SKM-1 treated with dmso at 0.1 percent for 144 hours (cell line): Measurements from ENCODE around the gene PLB1.

Experiments used
- DNase-seq: peaks from one replicate; lab custom pipeline; 2025; ENCODE audit not compliant: unreplicated experiment; lab: John Stamatoyannopoulos, UW

The PLB1 gene

GRCh38 chr2:28495551-28496250 lies at the start of gene PLB1:
TSS of gene PLB1 (plus strand) at chr2:28496060. CDS start at chr2:28496115, 55 bp downstream.
- no peak for DNase-seq

- DNase-seq: no peak
Observed at GRCh38 chr2:28446531-28446930, 49.3 kb upstream of the PLB1 start.

GRCh38 chr2:28447086-28447485 lies 48.8 kb upstream of the PLB1 start:
- no peak for DNase-seq

- DNase-seq: peak; percentile 95
Observed at GRCh38 chr2:28447943-28448792, 47.7 kb upstream of the PLB1 start.

- no peak for DNase-seq
Observed at GRCh38 chr2:28448793-28449100, 47.1 kb upstream of the PLB1 start.

- DNase-seq: no peak
Observed at GRCh38 chr2:28449126-28449487, 46.8 kb upstream of the PLB1 start.

- no peak for DNase-seq
Observed at GRCh38 chr2:28449488-28450395, 46.1 kb upstream of the PLB1 start.

GRCh38 chr2:28450901-28451565 lies 44.8 kb upstream of the PLB1 start:
- DNase-seq: no peak

GRCh38 chr2:28451793-28452533 lies 43.9 kb upstream of the PLB1 start:
- no peak for DNase-seq

GRCh38 chr2:28452534-28453081 lies 43.3 kb upstream of the PLB1 start:
- DNase-seq: peak; percentile 38

- no peak for DNase-seq
Observed at GRCh38 chr2:28453396-28453795, 42.5 kb upstream of the PLB1 start.

GRCh38 chr2:28454016-28454930 lies 41.6 kb upstream of the PLB1 start:
- DNase-seq: no peak

- DNase-seq: no peak
Observed at GRCh38 chr2:28457237-28457636, 38.6 kb upstream of the PLB1 start.

GRCh38 chr2:28461056-28461455 lies 34.8 kb upstream of the PLB1 start:
- DNase-seq: peak; percentile 11

- DNase-seq: no peak
Observed at GRCh38 chr2:28462122-28462521, 33.7 kb upstream of the PLB1 start.

GRCh38 chr2:28463211-28463816 lies 32.5 kb upstream of the PLB1 start:
- no peak for DNase-seq

- peak; percentile 88 for DNase-seq
Observed at GRCh38 chr2:28463893-28464292, 32.0 kb upstream of the PLB1 start.

- no peak for DNase-seq
Observed at GRCh38 chr2:28465148-28465885, 30.5 kb upstream of the PLB1 start.
